Measurements from ENCODE around the gene PHEX.

Gene PHEX

GRCh38 chrX:22147214-22147613 lies 115.1 kb downstream of the PHEX start:
- Mint-ChIP-seq H3K36me3 (ENCODE audit: low read depth) (peaks cover 5% of the 10 kb centered on the region), H3K9me3 (peaks cover 15% of the 10 kb centered on the region), H3K27ac (no peak overlapping the region), H3K27me3 (ENCODE audit: low read depth, poor library complexity) (peaks cover 3% of the 10 kb centered on the region), H3K4me3 (no peak overlapping the region), H3K4me1 (peaks cover 1% of the 10 kb centered on the region)
- DNase-seq = no peak
- TF ChIP-seq CTCF (IDR thresholded peaks at IDR 0.05) = no peak

- Mint-ChIP-seq H3K9me3 (peaks cover 15% of the 10 kb centered on the region), H3K36me3 (ENCODE audit: low read depth) (peaks cover 5% of the 10 kb centered on the region), H3K4me3 (no peak overlapping the region), H3K27ac (no peak overlapping the region), H3K4me1 (peaks cover 6% of the 10 kb centered on the region), H3K27me3 (ENCODE audit: low read depth, poor library complexity) (peaks cover 3% of the 10 kb centered on the region)
- TF ChIP-seq CTCF (IDR thresholded peaks at IDR 0.05) = no peak
- DNase-seq = no peak
These were observed 115.8 kb downstream of the PHEX start for GRCh38 chrX:22147942-22148341.

- H3K27me3 Mint-ChIP-seq (ENCODE audit: low read depth, poor library complexity) = peaks cover 3% of the 10 kb centered on the region
- no peak overlapping the region for H3K4me3 Mint-ChIP-seq
- peaks cover 15% of the 10 kb centered on the region for H3K9me3 Mint-ChIP-seq
- H3K4me1 Mint-ChIP-seq = peaks cover 6% of the 10 kb centered on the region
- no peak for DNase-seq
- peaks cover 5% of the 10 kb centered on the region for H3K36me3 Mint-ChIP-seq (ENCODE audit: low read depth)
- TF ChIP-seq CTCF (IDR thresholded peaks at IDR 0.05) = no peak
- H3K27ac Mint-ChIP-seq = no peak overlapping the region
These were observed 116.4 kb downstream of the PHEX start for GRCh38 chrX:22148565-22148964.

- Mint-ChIP-seq H3K27ac (peak overlapping the region; percentile 74), H3K9me3 (peaks cover 15% of the 10 kb centered on the region), H3K27me3 (ENCODE audit: low read depth, poor library complexity) (no peaks in the 10 kb centered on the region), H3K4me1 (peaks cover 10% of the 10 kb centered on the region), H3K4me3 (no peak overlapping the region), H3K36me3 (ENCODE audit: low read depth) (peaks cover 5% of the 10 kb centered on the region)
- no peak for DNase-seq
- no peak for TF ChIP-seq CTCF (IDR thresholded peaks at IDR 0.05)
These were observed 118.2 kb downstream of the PHEX start for GRCh38 chrX:22150371-22150770.

- Mint-ChIP-seq H3K27ac (no peak overlapping the region), H3K9me3 (peaks cover 10% of the 10 kb centered on the region), H3K27me3 (ENCODE audit: low read depth, poor library complexity) (no peaks in the 10 kb centered on the region), H3K4me3 (no peak overlapping the region), H3K4me1 (peaks cover 43% of the 10 kb centered on the region), H3K36me3 (ENCODE audit: low read depth) (no peaks in the 10 kb centered on the region)
- TF ChIP-seq CTCF (IDR thresholded peaks at IDR 0.05) = no peak
- no peak for DNase-seq
These were observed 123.0 kb downstream of the PHEX start for GRCh38 chrX:22155126-22155525.

- peaks cover 4% of the 10 kb centered on the region for H3K36me3 Mint-ChIP-seq (ENCODE audit: low read depth)
- no peak overlapping the region for H3K27ac Mint-ChIP-seq
- no peak for DNase-seq
- no peak for TF ChIP-seq CTCF (IDR thresholded peaks at IDR 0.05)
- no peaks in the 10 kb centered on the region for H3K27me3 Mint-ChIP-seq (ENCODE audit: low read depth, poor library complexity)
- peaks cover 38% of the 10 kb centered on the region for H3K4me1 Mint-ChIP-seq
- no peak overlapping the region for H3K4me3 Mint-ChIP-seq
- H3K9me3 Mint-ChIP-seq = peaks cover 7% of the 10 kb centered on the region
These were observed 126.9 kb downstream of the PHEX start for GRCh38 chrX:22159071-22159470.

Measured in nephron progenitor cell (in vitro differentiated cells).